Heart left ventricle (tissue), 16 donors: Measurements from ENCODE around the gene C6orf141. TPM values are rescaled to one million over a fixed set of nuclear protein-coding genes. Genes with fewer than 3 reads are reported as not detected.
"Not testable (repeated sequence)": the region's sequence is repeated elsewhere in the genome, so short reads cannot be mapped to it uniquely, and the experiment has no call there.

Source experiments
- ATAC-seq, 4 donors: fragments of 200-7000 bp; cut with Tn5 transposase; one replicate each; pipeline ENCODE4 v1.9.1; 2020 to 2022; ENCODE audit warnings: moderate library complexity in 4 of 4, mild to moderate bottlenecking in 3 of 4, moderate number of reproducible peaks in 1 of 4
- DNase-seq, 5 donors: peaks; one replicate each; pipeline ENCODE4 v3.0.0-alpha.2; 2020
- H3K27ac ChIP-seq, 12 donors: fragments of 200-600 bp; sonication (generic) in 4 of 12; one replicate each; pipeline versions ENCODE4 v1.5.0 to v1.8.0; 2016 to 2022; ENCODE audit warnings: mild to moderate bottlenecking in 2 of 12
- H3K27me3 ChIP-seq, 9 donors: fragments of 200-600 bp; sonication (generic) in 2 of 9; one replicate each; pipeline versions ENCODE4 v1.5.1 to v1.8.0; 2016 to 2022; ENCODE audit warnings: mild to moderate bottlenecking in 3 of 9
- H3K36me3 ChIP-seq, 9 donors: fragments of 200-600 bp; sonication (generic) in 2 of 9; one replicate each; pipeline versions ENCODE4 v1.5.0 to v1.8.0; 2018 to 2022; ENCODE audit warnings: mild to moderate bottlenecking in 2 of 9
- H3K4me1 ChIP-seq, 12 donors: fragments of 200-600 bp; sonication (generic) in 4 of 12; one replicate each; pipeline versions ENCODE4 v1.5.0 to v1.8.0; 2016 to 2022; ENCODE audit warnings: mild to moderate bottlenecking in 3 of 12
- H3K4me3 ChIP-seq, 12 donors: fragments of 200-600 bp; sonication (generic) in 4 of 12; one replicate each; pipeline versions ENCODE4 v1.5.0 to v1.8.0; 2017 to 2022; ENCODE audit warnings: mild to moderate bottlenecking in 9 of 12, moderate library complexity in 4 of 12
- H3K9me3 ChIP-seq, 12 donors: fragments of 200-600 bp; sonication (generic) in 4 of 12; one replicate each; pipeline versions ENCODE4 v1.5.0 to v1.8.0; 2016 to 2022; ENCODE audit warnings: mild to moderate bottlenecking in 1 of 12
- POLR2A ChIP-seq, 2 donors: fragments of 450-650 bp; IDR thresholded peaks; one replicate each; pipeline ENCODE4 v1.6.1; 2017; ENCODE audit warnings: antibody characterized with exemption in 2 of 2, mild to moderate bottlenecking in 2 of 2, moderate library complexity in 2 of 2
- WGBS, 4 donors: extraction: QIAGEN DNeasy Blood & Tissue Kit in 2 of 4; methylation state at CpG; one replicate each; pipeline versions ENCODE4 v1.1.5 to v1.1.7; 2013 to 2018; 5-methylcytosine and 5-hydroxymethylcytosine counted together
- intact Hi-C, 10 donors: fragments of 100-400 bp; cut with DNase I; formaldehyde crosslinking; loops; one replicate each; pipeline versions ENCODE4 v1.11.1 to v1.14.2; 2022
- polyA plus RNA-seq, 2 donors: library from polyadenylated mRNA; stranded (reverse); fragments of 200-250 nt; gene quantifications; one replicate each; pipeline ENCODE4 v1.2.3, GENCODE V29; 2013
- total RNA-seq, 9 donors: library from RNA; depleted of rRNA in 2 of 9; stranded (reverse); fragments of >200 nt in 2 of 9; fragmentation: NEBNext Ultra II Directional in 3 of 9; extraction: Animal tissue kit (Norgen Biotek cat#: 25700) in 3 of 9; gene quantifications; one replicate each; pipeline versions ENCODE4 v1.1.0 to v1.2.4, GENCODE V29; 2016 to 2023
- donor health status: ischemic (EF 13 %, LVEDD 7.1; RV severe dilation, severe dysfunction).
- donor health status: healthy with polysubstance abuse.
- donor health status: DM: no; HTN: yes; CAD: no.
- donor health status: DM: no; HTN: no; CAD: no.
- donor health status: ischemic (EF 25% LVEDD 6.9; RV normal size, moderate dysfunction).
- donor health status: ischemic (EF 25% LVEDD 5.7; RV mildly dilated, moderate dysfunction).
- donor health status: healthy.
- donor health status: DM: yes; HTN: yes; CAD: no.
- donor health status: ischemic (EF 35%, LVEDD 5.7; RV mildly dilated, moderate dysfunction).
- donor health status: nonischemic (EF 11% LVEDD 7.7; RV severe dilation, severe dysfunction).
- donor health status: DM: yes; HTN: yes; CAD: no.
- donor health status: PGD.
- donor health status: ischemic (EF 29% LVEDD 5.4; RV normal size, mild dysfunction).
- donor health status: nonischemic (EF 23%, LVEDD 6.1; RV moderate dilation, normal function).

Gene C6orf141
- total and polyA plus RNA-seq, 11 donors = 0.28 to 1.2 (median 0.51) TPM; not detected in 6

DNA sequence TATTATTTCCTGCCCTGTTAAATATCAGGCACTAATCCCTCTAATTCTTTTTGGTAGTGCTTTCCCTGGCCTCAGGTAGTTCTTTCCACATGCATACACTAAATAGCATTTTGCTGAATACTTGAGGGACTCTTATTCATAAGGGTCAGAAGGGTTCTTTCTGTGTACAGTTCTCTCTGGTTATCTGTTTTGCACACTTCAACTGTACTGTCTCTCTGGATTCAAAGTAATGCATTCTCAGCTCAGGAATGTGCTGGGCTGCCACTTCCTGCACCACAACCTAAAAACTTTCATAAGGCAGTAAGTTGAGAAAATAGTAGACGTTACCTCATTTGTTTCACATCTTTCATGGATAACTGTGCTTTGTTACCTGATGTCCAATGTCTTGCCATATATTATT is 32.1 kb downstream of the C6orf141 start:
- no peaks in the 10 kb centered on the region for H3K9me3 ChIP-seq
- 61 to 75% (median 63%) methylated on average over 1 of the region's 1 CpG for WGBS, 4 donors
- ATAC-seq (no peak), DNase-seq (no peak)
- H3K4me1 ChIP-seq = no peaks in the 10 kb centered on the region
- H3K27me3 ChIP-seq = no peaks in the 10 kb centered on the region
- no peak for TF ChIP-seq POLR2A (IDR thresholded peaks at IDR 0.05)
- no peak overlapping the region for H3K4me3 ChIP-seq
- no peak overlapping the region for H3K27ac ChIP-seq
- no peaks in the 10 kb centered on the region for H3K36me3 ChIP-seq
- intact Hi-C loops = no loop called here

DNA sequence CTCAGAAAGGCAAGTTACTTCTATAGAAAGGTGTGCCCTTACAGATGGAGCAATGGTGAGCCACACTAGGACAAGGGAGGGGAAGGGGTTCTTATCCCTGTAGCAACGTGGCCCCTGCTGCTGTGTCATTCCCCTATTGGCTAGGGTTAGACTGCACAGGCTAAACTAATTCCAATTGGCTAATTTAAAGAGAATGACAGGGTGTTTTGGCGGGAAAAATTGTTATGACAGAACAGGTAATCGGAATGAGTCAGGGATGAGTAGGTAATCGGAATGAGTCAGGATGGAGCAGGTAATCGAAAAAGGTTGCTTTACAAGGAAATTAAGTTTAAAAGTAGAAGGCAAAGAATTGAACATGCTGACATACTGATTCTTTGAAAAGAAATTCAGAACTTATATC is 36.8 kb downstream of the C6orf141 start:
- H3K27ac ChIP-seq, H3K4me3 ChIP-seq, ATAC-seq, DNase-seq, H3K9me3 ChIP-seq, H3K27me3 ChIP-seq, H3K36me3 ChIP-seq, H3K4me1 ChIP-seq, intact Hi-C loops: not testable (repeated sequence)
- 85 to 90% (median 86%) methylated on average over 5 of the region's 5 CpGs for WGBS, 4 donors

Other genes with a start within 250 kb of the C6orf141 start
- 10 to 100 TPM; 16.3 to 43.6 (median 32.4) TPM for gene MMUT, start 87.4 kb upstream of the C6orf141 start, total RNA-seq
- gene MMUT, start 87.4 kb upstream of the C6orf141 start, polyA plus RNA-seq = 10 to 100 TPM; 13.7 to 33.1 TPM
- gene CENPQ, start 87.3 kb upstream of the C6orf141 start, total RNA-seq = 1 to 10 TPM; 3.0 to 7.4 (median 4.9) TPM
- 10 to 100 TPM in 1 of 2 donors, 1 to 10 TPM in 1; 4.2 to 10.1 TPM for gene CENPQ, start 87.3 kb upstream of the C6orf141 start, polyA plus RNA-seq
- not detected for gene GLYATL3, start 50.7 kb upstream of the C6orf141 start, total RNA-seq
- gene GLYATL3, start 50.7 kb upstream of the C6orf141 start, polyA plus RNA-seq = not detected
- 1 to 10 TPM in 2 of 9 donors, under 1 TPM in 3, not detected in 4; 0.16 to 2.6 (median 0.44) TPM for gene RHAG, start 86.2 kb downstream of the C6orf141 start, total RNA-seq
- under 1 TPM; 0.22 to 0.53 TPM for gene RHAG, start 86.2 kb downstream of the C6orf141 start, polyA plus RNA-seq
- not detected for gene CRISP2, start 162.9 kb downstream of the C6orf141 start, total RNA-seq
- not detected for gene CRISP2, start 162.9 kb downstream of the C6orf141 start, polyA plus RNA-seq
- gene CRISP3, start 193.7 kb downstream of the C6orf141 start, total RNA-seq = under 1 TPM in 1 of 9 donors, not detected in 8; 0.69 TPM
- under 1 TPM in 1 of 2 donors, not detected in 1; 0.04 TPM for gene CRISP3, start 193.7 kb downstream of the C6orf141 start, polyA plus RNA-seq
- gene PGK2, start 236.6 kb downstream of the C6orf141 start, total RNA-seq = not detected
- not detected for gene PGK2, start 236.6 kb downstream of the C6orf141 start, polyA plus RNA-seq